Measurements from ENCODE around the gene ZDHHC11B. TPM values are rescaled to one million over a fixed set of nuclear protein-coding genes. Genes with fewer than 3 reads are reported as not detected.

ZDHHC11B gene
- total and polyA plus RNA-seq, 2 donors (not counting 1 experiment from before 2014, with no cell fraction given): under 0.01 TPM; not detected in 1

DNA sequence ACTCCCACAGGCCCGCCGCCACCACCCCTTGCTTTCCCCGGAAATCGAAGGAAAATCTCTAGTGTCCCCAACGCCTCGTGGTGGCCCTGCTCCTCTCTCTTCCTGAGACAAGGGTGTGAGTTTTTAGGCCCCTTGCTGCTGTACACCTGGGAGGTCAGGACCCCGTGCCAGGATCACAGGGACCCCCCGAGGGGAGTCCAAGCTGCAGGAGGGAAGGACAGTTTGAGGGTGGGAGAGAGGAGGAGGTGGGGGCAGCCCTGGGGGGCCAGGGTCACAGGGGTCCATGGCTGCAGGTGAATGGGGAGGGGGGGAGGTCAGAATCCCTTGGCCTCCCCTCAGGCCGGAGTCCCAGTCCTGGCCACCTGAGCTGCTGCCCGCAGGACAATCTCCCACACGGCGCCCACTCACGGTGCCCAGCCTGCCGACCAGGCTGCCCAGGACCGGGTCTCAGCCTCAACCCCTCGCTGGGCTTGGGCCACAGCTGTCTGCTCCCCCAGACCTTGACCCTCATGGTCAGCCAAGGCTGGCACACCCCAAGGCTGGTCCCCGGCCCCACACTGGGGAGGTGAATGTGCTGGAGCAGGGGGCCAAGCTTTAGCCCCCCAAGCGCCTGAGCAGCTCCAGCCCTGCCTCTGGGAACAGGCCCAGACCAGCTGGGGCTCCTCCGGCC is 111.2 kb downstream of the ZDHHC11B start:
- Histone ChIP-seq H3K4me2 (ENCODE audit: extremely low read depth, insufficient read depth, low read length) (peak overlapping the region; percentile 71), H3K4me3 (replicated peaks in 1 of 4; ENCODE audit: control extremely low read depth in 1 of 4, insufficient read depth in 1 of 4, low read depth in 3 of 4, low read length in 4 of 4) (peak overlapping the region in 1 of 4 experiments; percentile 4), H3K36me3 (ENCODE audit: control insufficient read depth, insufficient read depth, low read length) (no peaks in the 10 kb centered on the region), H3K9ac (ENCODE audit: insufficient read depth, low read length) (peak overlapping the region; percentile 31), H3K27ac (ENCODE audit: insufficient read depth, low read length) (no peak overlapping the region), H2AFZ (ENCODE audit: low read length) (no peak overlapping the region), H3K27me3 (ENCODE audit: control insufficient read depth, insufficient read depth, low read length) (peaks cover 5% of the 10 kb centered on the region), H4K20me1 (ENCODE audit: control insufficient read depth, extremely low read depth, insufficient read depth, low read length) (no peaks in the 10 kb centered on the region), H3K4me1 (ENCODE audit: control insufficient read depth, extremely low read depth, insufficient read depth, low read length) (peaks cover 4% of the 10 kb centered on the region), H3K9me3 (ENCODE audit: control insufficient read depth, insufficient read depth, low read depth, low read length) (no peaks in the 10 kb centered on the region), H3K79me2 (ENCODE audit: control insufficient read depth, insufficient read depth, low read length) (no peaks in the 10 kb centered on the region)
- TF ChIP-seq, protein P1, sequence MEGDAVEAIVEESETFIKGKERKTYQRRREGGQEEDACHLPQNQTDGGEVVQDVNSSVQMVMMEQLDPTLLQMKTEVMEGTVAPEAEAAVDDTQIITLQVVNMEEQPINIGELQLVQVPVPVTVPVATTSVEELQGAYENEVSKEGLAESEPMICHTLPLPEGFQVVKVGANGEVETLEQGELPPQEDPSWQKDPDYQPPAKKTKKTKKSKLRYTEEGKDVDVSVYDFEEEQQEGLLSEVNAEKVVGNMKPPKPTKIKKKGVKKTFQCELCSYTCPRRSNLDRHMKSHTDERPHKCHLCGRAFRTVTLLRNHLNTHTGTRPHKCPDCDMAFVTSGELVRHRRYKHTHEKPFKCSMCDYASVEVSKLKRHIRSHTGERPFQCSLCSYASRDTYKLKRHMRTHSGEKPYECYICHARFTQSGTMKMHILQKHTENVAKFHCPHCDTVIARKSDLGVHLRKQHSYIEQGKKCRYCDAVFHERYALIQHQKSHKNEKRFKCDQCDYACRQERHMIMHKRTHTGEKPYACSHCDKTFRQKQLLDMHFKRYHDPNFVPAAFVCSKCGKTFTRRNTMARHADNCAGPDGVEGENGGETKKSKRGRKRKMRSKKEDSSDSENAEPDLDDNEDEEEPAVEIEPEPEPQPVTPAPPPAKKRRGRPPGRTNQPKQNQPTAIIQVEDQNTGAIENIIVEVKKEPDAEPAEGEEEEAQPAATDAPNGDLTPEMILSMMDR (conservative IDR thresholded peaks at IDR 0.05 in 1 of 2, IDR thresholded peaks at IDR 0.05 in 1 of 2; ENCODE audit: low read depth in 1 of 2, low read length in 2 of 2): no peak
- no peak for TF ChIP-seq EZH2 (IDR thresholded peaks at IDR 0.05; ENCODE audit: low read length, missing control alignments)
- no peak for DNase-seq (ENCODE audit: low read depth in 2 of 2)

DNA sequence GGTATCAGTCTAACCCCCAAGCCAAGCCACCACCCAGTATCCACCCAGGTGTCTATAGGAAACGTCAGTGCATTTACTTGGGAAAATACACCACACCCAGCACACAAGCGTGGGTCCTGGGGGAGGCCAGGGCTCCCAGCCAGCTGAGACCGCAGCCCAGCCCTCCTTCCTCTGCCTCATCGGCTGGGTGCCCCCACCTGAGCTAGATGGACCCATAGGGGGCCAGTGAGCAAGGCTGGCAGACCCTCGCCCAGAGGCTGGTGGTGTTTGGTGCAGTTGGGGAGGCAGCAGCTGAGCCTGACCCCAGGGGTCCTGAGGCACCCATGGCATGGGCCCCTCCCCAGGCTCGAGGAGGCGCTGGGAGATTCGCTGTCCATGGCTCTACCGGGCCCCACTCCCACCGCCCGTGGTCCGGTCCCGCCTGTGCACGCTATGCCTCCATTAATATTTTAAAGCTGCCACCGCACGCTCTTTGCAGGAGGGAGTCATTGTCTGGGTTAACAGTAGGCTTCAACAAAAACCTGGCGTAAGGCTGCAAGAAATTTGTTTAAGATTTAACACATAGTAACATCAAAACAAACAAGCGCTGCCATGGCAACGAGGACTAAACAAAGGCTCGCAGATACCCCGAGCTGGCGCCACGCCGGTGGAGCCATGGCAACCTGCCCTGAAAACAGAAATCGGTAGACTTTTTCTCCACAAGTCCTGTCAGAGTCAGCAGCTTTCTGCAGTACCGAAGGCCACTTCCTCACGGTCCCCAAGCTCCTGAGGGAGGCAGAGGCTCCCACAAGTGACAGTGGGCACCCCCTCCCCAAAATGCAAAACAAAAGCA is 112.0 kb downstream of the ZDHHC11B start:
- peak overlapping the region; percentile 31 for H3K9ac ChIP-seq (ENCODE audit: insufficient read depth, low read length)
- peak; percentile 67 to 82 for DNase-seq (ENCODE audit: low read depth in 2 of 2)
- no peak overlapping the region for H2AFZ ChIP-seq (ENCODE audit: low read length)
- H3K4me3 ChIP-seq (replicated peaks in 1 of 4; ENCODE audit: control extremely low read depth in 1 of 4, insufficient read depth in 1 of 4, low read depth in 3 of 4, low read length in 4 of 4): peak overlapping the region in 1 of 4 experiments; percentile 4
- no peaks in the 10 kb centered on the region for H3K9me3 ChIP-seq (ENCODE audit: control insufficient read depth, insufficient read depth, low read depth, low read length)
- H3K4me2 ChIP-seq (ENCODE audit: extremely low read depth, insufficient read depth, low read length): peak overlapping the region; percentile 71
- no peaks in the 10 kb centered on the region for H3K36me3 ChIP-seq (ENCODE audit: control insufficient read depth, insufficient read depth, low read length)
- H4K20me1 ChIP-seq (ENCODE audit: control insufficient read depth, extremely low read depth, insufficient read depth, low read length): no peaks in the 10 kb centered on the region
- peaks cover 5% of the 10 kb centered on the region for H3K27me3 ChIP-seq (ENCODE audit: control insufficient read depth, insufficient read depth, low read length)
- TF ChIP-seq EZH2 (IDR thresholded peaks at IDR 0.05; ENCODE audit: low read length, missing control alignments): no peak
- TF ChIP-seq, protein P1 (conservative IDR thresholded peaks at IDR 0.05 in 1 of 2, IDR thresholded peaks at IDR 0.05 in 1 of 2; ENCODE audit: low read depth in 1 of 2, low read length in 2 of 2): no peak
- peaks cover 4% of the 10 kb centered on the region for H3K4me1 ChIP-seq (ENCODE audit: control insufficient read depth, extremely low read depth, insufficient read depth, low read length)
- no peak overlapping the region for H3K27ac ChIP-seq (ENCODE audit: insufficient read depth, low read length)
- no peaks in the 10 kb centered on the region for H3K79me2 ChIP-seq (ENCODE audit: control insufficient read depth, insufficient read depth, low read length)
